ENCODE measurements around the gene CNIH3.

The CNIH3 gene

GRCh38 chr1:224745394-224745793, 129.3 kb downstream of the CNIH3 start:
- H3K9me3 Mint-ChIP-seq = no peaks in the 10 kb centered on the region
- peaks cover 8% of the 10 kb centered on the region for H3K27me3 Mint-ChIP-seq
- H3K4me3 Mint-ChIP-seq = no peak overlapping the region
- no peaks in the 10 kb centered on the region for H3K4me1 Mint-ChIP-seq
- no peak overlapping the region for H3K27ac Mint-ChIP-seq
- no peaks in the 10 kb centered on the region for H3K36me3 Mint-ChIP-seq

- Mint-ChIP-seq H3K36me3 (no peaks in the 10 kb centered on the region), H3K4me3 (no peak overlapping the region), H3K27me3 (peaks cover 10% of the 10 kb centered on the region), H3K4me1 (no peaks in the 10 kb centered on the region), H3K9me3 (no peaks in the 10 kb centered on the region), H3K27ac (no peak overlapping the region)
These were observed 129.8 kb downstream of the CNIH3 start for GRCh38 chr1:224745924-224746323.

- Mint-ChIP-seq H3K36me3 (no peaks in the 10 kb centered on the region), H3K27me3 (peaks cover 14% of the 10 kb centered on the region), H3K27ac (no peak overlapping the region), H3K4me1 (no peaks in the 10 kb centered on the region), H3K4me3 (no peak overlapping the region), H3K9me3 (no peaks in the 10 kb centered on the region)
These were observed 131.5 kb downstream of the CNIH3 start for GRCh38 chr1:224747578-224747977.

GRCh38 chr1:224749916-224750315, 133.8 kb downstream of the CNIH3 start:
- no peak overlapping the region for H3K4me3 Mint-ChIP-seq
- peaks cover 12% of the 10 kb centered on the region for H3K27me3 Mint-ChIP-seq
- no peak overlapping the region for H3K27ac Mint-ChIP-seq
- H3K36me3 Mint-ChIP-seq = no peaks in the 10 kb centered on the region
- no peaks in the 10 kb centered on the region for H3K9me3 Mint-ChIP-seq
- H3K4me1 Mint-ChIP-seq = no peaks in the 10 kb centered on the region

GRCh38 chr1:224751624-224752311, 135.7 kb downstream of the CNIH3 start:
- no peaks in the 10 kb centered on the region for H3K4me1 Mint-ChIP-seq

GRCh38 chr1:224753491-224753890, 137.4 kb downstream of the CNIH3 start:
- Mint-ChIP-seq H3K9me3 (no peaks in the 10 kb centered on the region), H3K4me1 (no peaks in the 10 kb centered on the region), H3K36me3 (no peaks in the 10 kb centered on the region), H3K27ac (no peak overlapping the region), H3K4me3 (no peak overlapping the region), H3K27me3 (peaks cover 12% of the 10 kb centered on the region)

More at GRCh38 chr1:224751624-224752311, 135.7 kb downstream of the CNIH3 start:
- Mint-ChIP-seq H3K36me3 (no peaks in the 10 kb centered on the region), H3K9me3 (no peaks in the 10 kb centered on the region), H3K4me3 (no peak overlapping the region), H3K27ac (no peak overlapping the region), H3K27me3 (peaks cover 13% of the 10 kb centered on the region)

GRCh38 chr1:224755586-224755985, 139.5 kb downstream of the CNIH3 start:
- H3K4me3 Mint-ChIP-seq = no peak overlapping the region
- H3K9me3 Mint-ChIP-seq = no peaks in the 10 kb centered on the region
- H3K36me3 Mint-ChIP-seq = no peaks in the 10 kb centered on the region
- H3K27ac Mint-ChIP-seq = no peak overlapping the region
- H3K4me1 Mint-ChIP-seq = no peaks in the 10 kb centered on the region
- peaks cover 5% of the 10 kb centered on the region for H3K27me3 Mint-ChIP-seq

GRCh38 chr1:224757508-224757907, 141.4 kb downstream of the CNIH3 start:
- no peaks in the 10 kb centered on the region for H3K9me3 Mint-ChIP-seq
- no peak overlapping the region for H3K4me3 Mint-ChIP-seq
- peaks cover 1% of the 10 kb centered on the region for H3K27me3 Mint-ChIP-seq
- no peaks in the 10 kb centered on the region for H3K36me3 Mint-ChIP-seq
- no peaks in the 10 kb centered on the region for H3K4me1 Mint-ChIP-seq
- no peak overlapping the region for H3K27ac Mint-ChIP-seq

- no peak overlapping the region for H3K27ac Mint-ChIP-seq
- no peaks in the 10 kb centered on the region for H3K9me3 Mint-ChIP-seq
- H3K27me3 Mint-ChIP-seq = peaks cover 1% of the 10 kb centered on the region
- H3K4me1 Mint-ChIP-seq = no peaks in the 10 kb centered on the region
- H3K36me3 Mint-ChIP-seq = no peaks in the 10 kb centered on the region
- H3K4me3 Mint-ChIP-seq = no peak overlapping the region
These were observed 143.0 kb downstream of the CNIH3 start for GRCh38 chr1:224759135-224759534.

- Mint-ChIP-seq H3K9me3 (no peaks in the 10 kb centered on the region), H3K4me1 (no peaks in the 10 kb centered on the region), H3K36me3 (no peaks in the 10 kb centered on the region), H3K4me3 (no peak overlapping the region), H3K27me3 (peaks cover 1% of the 10 kb centered on the region), H3K27ac (no peak overlapping the region)
These were observed 143.6 kb downstream of the CNIH3 start for GRCh38 chr1:224759681-224760091.

- H3K27me3 Mint-ChIP-seq = peaks cover 1% of the 10 kb centered on the region
- no peaks in the 10 kb centered on the region for H3K4me1 Mint-ChIP-seq
- H3K36me3 Mint-ChIP-seq = no peaks in the 10 kb centered on the region
- no peak overlapping the region for H3K27ac Mint-ChIP-seq
- H3K4me3 Mint-ChIP-seq = no peak overlapping the region
- H3K9me3 Mint-ChIP-seq = no peaks in the 10 kb centered on the region
These were observed 144.0 kb downstream of the CNIH3 start for GRCh38 chr1:224760163-224760562.

- Mint-ChIP-seq H3K4me3 (no peak overlapping the region), H3K36me3 (no peaks in the 10 kb centered on the region), H3K9me3 (no peaks in the 10 kb centered on the region), H3K27me3 (no peaks in the 10 kb centered on the region), H3K27ac (no peak overlapping the region), H3K4me1 (no peaks in the 10 kb centered on the region)
These were observed 145.1 kb downstream of the CNIH3 start for GRCh38 chr1:224761245-224761644.

GRCh38 chr1:224762046-224762445, 145.9 kb downstream of the CNIH3 start:
- H3K36me3 Mint-ChIP-seq = no peaks in the 10 kb centered on the region
- peaks cover 2% of the 10 kb centered on the region for H3K27me3 Mint-ChIP-seq
- H3K4me3 Mint-ChIP-seq = no peak overlapping the region
- H3K4me1 Mint-ChIP-seq = no peaks in the 10 kb centered on the region
- no peak overlapping the region for H3K27ac Mint-ChIP-seq
- no peaks in the 10 kb centered on the region for H3K9me3 Mint-ChIP-seq

- H3K4me3 Mint-ChIP-seq = no peak overlapping the region
- peaks cover 2% of the 10 kb centered on the region for H3K27me3 Mint-ChIP-seq
- no peaks in the 10 kb centered on the region for H3K4me1 Mint-ChIP-seq
- H3K36me3 Mint-ChIP-seq = no peaks in the 10 kb centered on the region
- H3K27ac Mint-ChIP-seq = no peak overlapping the region
- no peaks in the 10 kb centered on the region for H3K9me3 Mint-ChIP-seq
These were observed 146.6 kb downstream of the CNIH3 start for GRCh38 chr1:224762701-224763100.

GRCh38 chr1:224763126-224763775, 147.1 kb downstream of the CNIH3 start:
- Mint-ChIP-seq H3K36me3 (no peaks in the 10 kb centered on the region), H3K4me1 (no peaks in the 10 kb centered on the region), H3K27me3 (peaks cover 4% of the 10 kb centered on the region), H3K4me3 (no peak overlapping the region), H3K9me3 (no peaks in the 10 kb centered on the region), H3K27ac (no peak overlapping the region)

- Mint-ChIP-seq H3K4me1 (no peaks in the 10 kb centered on the region), H3K36me3 (no peaks in the 10 kb centered on the region), H3K9me3 (no peaks in the 10 kb centered on the region)
These were observed 150.1 kb downstream of the CNIH3 start for GRCh38 chr1:224766266-224766665.

More at GRCh38 chr1:224766266-224766665, 150.1 kb downstream of the CNIH3 start:
- Mint-ChIP-seq H3K27ac (no peak overlapping the region), H3K27me3 (peaks cover 5% of the 10 kb centered on the region), H3K4me3 (no peak overlapping the region)

Data from activated naive CD4-positive, alpha-beta T cell treated with anti-CD3 and anti-CD28 coated beads, Interleukin-2, amount 50 U/mL, for 24 hours (primary cell).